BE2C (cell line): ENCODE results near the gene HLA-F.

Source experiments
- DNase-seq: peaks from one replicate; pipeline ENCODE4 v3.0.0-alpha.2; 2020
- H3K27me3 ChIP-seq: fragments of 250-450 bp; sonication (Bioruptor Pico); 2 replicates; pipeline ENCODE4 v1.5.1; 2020; ENCODE audit warnings: mild to moderate bottlenecking
- H3K36me3 ChIP-seq: fragments of 250-450 bp; sonication (Bioruptor Pico); 2 replicates; pipeline ENCODE4 v1.5.1; 2020; ENCODE audit warnings: mild to moderate bottlenecking
- H3K4me1 ChIP-seq: fragments of 250-450 bp; sonication (Bioruptor Pico); 2 replicates; pipeline ENCODE4 v1.5.1; 2020
- H3K4me3 ChIP-seq: 2 replicates; pipeline ENCODE4 v1.5.1; 2011; ENCODE audit warnings: low read depth, low read length
- H3K9me3 ChIP-seq: fragments of 250-450 bp; sonication (Bioruptor Pico); 2 replicates; pipeline ENCODE4 v1.5.1; 2020
- TF ChIP-seq, protein P1 (sequence below): IDR thresholded peaks from 2 replicates; pipeline ENCODE4 v1.5.1; 2012; ENCODE audit warnings: mild to moderate bottlenecking, low read depth, low read length

HLA-F gene

DNA sequence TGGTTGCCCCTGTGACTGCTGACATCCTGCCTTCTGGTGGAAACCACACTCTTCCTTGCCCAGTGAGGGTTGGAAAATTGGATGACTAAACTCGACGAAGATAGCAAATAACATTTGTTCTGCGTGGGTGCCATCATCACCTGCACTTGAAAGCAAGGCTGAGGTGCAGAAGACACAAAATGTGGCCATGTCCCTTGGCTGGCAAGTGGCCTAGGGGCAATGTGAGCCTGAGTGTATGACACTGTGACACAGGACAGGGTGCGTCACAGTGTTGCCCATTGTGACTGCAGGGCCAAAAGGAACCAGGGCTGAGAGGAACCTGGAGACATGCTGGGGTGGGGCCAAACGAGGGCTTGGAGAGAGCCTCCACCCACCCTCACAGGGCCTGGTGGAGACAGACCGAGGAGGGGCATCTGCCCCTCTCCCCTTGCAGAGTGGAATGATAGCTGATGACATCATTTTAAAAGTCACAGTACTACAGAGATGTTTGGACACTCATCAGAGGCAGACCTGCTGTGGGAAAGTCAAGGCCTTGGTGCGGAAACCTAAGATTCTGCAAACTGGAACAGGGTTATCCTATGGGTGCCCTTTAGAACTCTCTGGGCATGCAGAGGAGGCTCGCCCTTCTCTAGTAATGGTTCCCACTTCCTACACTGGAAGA, 12.8 kb upstream of the HLA-F start:
- Histone ChIP-seq H3K4me1 (no peaks in the 10 kb centered on the region), H3K9me3 (no peaks in the 10 kb centered on the region), H3K36me3 (no peaks in the 10 kb centered on the region), H3K27me3 (peaks cover 15% of the 10 kb centered on the region; the same call in 1 of the 2 replicates), H3K4me3 (no peak overlapping the region)
- DNase-seq = no peak
- TF ChIP-seq, protein P1, sequence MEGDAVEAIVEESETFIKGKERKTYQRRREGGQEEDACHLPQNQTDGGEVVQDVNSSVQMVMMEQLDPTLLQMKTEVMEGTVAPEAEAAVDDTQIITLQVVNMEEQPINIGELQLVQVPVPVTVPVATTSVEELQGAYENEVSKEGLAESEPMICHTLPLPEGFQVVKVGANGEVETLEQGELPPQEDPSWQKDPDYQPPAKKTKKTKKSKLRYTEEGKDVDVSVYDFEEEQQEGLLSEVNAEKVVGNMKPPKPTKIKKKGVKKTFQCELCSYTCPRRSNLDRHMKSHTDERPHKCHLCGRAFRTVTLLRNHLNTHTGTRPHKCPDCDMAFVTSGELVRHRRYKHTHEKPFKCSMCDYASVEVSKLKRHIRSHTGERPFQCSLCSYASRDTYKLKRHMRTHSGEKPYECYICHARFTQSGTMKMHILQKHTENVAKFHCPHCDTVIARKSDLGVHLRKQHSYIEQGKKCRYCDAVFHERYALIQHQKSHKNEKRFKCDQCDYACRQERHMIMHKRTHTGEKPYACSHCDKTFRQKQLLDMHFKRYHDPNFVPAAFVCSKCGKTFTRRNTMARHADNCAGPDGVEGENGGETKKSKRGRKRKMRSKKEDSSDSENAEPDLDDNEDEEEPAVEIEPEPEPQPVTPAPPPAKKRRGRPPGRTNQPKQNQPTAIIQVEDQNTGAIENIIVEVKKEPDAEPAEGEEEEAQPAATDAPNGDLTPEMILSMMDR = no peak

DNA sequence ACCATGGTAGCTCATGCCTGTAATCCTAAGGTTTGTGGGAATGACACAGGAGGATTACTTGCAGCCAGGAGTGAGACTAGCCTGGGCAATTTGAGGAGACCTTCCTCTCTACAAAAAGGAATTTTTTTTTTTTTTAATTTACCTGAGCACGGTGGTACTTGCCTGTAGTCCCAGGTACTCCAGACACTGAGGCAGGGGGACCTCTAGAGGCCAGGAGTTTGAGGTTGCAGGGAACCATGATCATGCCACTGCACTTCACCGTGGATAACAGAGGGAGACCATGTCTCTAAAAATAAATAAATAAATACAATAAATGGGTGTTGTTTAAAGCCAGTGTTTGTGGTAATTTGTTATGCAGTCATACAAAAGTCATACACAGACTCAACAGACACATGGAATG, 2.4 kb upstream of the HLA-F start:
- H3K4me3 ChIP-seq = no peak overlapping the region
- peaks cover 3% of the 10 kb centered on the region; the same call in 1 of the 2 replicates for H3K9me3 ChIP-seq
- peaks cover 9% of the 10 kb centered on the region for H3K27me3 ChIP-seq
- TF ChIP-seq, protein P1 = no peak
- no peaks in the 10 kb centered on the region for H3K4me1 ChIP-seq
- no peaks in the 10 kb centered on the region for H3K36me3 ChIP-seq
- no peak for DNase-seq

- Histone ChIP-seq H3K4me3 (no peak overlapping the region), H3K27me3 (peaks cover 12% of the 10 kb centered on the region), H3K9me3 (peaks cover 3% of the 10 kb centered on the region; the same call in 1 of the 2 replicates), H3K4me1 (no peaks in the 10 kb centered on the region), H3K36me3 (no peaks in the 10 kb centered on the region)
- no peak for DNase-seq
- TF ChIP-seq, protein P1 = no peak
Observed at GRCh38 chr6:29723666-29724588, 693 bp downstream of the HLA-F start.

DNA sequence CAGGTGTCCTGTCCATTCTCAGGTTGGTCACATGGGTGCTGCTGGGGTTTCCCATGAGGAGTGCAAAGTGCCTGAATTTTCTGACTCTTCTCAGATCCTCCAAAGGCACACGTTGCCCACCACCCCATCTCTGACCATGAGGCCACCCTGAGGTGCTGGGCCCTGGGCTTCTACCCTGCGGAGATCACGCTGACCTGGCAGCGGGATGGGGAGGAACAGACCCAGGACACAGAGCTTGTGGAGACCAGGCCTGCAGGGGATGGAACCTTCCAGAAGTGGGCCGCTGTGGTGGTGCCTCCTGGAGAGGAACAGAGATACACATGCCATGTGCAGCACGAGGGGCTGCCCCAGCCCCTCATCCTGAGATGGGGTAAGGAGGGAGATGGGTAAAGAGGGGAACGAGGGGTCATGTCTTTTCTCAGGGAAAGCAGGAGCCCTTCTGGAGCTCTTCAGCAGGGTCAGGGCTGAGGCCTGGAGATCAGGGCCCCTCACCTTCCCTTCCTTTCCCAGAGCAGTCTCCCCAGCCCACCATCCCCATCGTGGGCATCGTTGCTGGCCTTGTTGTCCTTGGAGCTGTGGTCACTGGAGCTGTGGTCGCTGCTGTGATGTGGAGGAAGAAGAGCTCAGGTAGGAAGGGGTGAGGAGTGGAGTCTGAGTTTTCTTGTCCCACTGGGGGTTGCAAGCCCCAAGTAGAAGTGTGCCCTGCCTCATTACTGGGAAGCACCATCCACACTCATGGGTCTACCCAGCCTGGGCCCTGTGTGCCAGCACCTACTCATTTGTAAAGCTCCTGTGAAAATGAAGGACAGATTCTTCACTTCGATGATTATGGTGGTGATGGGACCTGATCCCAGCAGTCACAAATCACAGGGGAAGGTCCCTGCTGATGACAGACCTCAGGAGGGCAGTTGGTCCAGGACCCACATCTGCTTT, 2.0 kb downstream of the HLA-F start:
- Histone ChIP-seq H3K36me3 (no peaks in the 10 kb centered on the region), H3K4me1 (no peaks in the 10 kb centered on the region), H3K9me3 (peaks cover 3% of the 10 kb centered on the region; the same call in 1 of the 2 replicates), H3K4me3 (no peak overlapping the region), H3K27me3 (peaks cover 17% of the 10 kb centered on the region)
- DNase-seq = no peak
- TF ChIP-seq, protein P1 = no peak

- Histone ChIP-seq H3K4me3 (no peak overlapping the region), H3K27me3 (peaks cover 17% of the 10 kb centered on the region), H3K9me3 (peaks cover 3% of the 10 kb centered on the region), H3K4me1 (no peaks in the 10 kb centered on the region), H3K36me3 (no peaks in the 10 kb centered on the region)
- DNase-seq = no peak
- TF ChIP-seq, protein P1 = no peak
Observed at GRCh38 chr6:29726001-29726400, 2.8 kb downstream of the HLA-F start.
